ENCODE data around the gene SBNO2.

SBNO2 gene

GRCh38 chr19:1153891-1154730 is 20.0 kb downstream of the SBNO2 start:
- DNase-seq, result no peak

DNA sequence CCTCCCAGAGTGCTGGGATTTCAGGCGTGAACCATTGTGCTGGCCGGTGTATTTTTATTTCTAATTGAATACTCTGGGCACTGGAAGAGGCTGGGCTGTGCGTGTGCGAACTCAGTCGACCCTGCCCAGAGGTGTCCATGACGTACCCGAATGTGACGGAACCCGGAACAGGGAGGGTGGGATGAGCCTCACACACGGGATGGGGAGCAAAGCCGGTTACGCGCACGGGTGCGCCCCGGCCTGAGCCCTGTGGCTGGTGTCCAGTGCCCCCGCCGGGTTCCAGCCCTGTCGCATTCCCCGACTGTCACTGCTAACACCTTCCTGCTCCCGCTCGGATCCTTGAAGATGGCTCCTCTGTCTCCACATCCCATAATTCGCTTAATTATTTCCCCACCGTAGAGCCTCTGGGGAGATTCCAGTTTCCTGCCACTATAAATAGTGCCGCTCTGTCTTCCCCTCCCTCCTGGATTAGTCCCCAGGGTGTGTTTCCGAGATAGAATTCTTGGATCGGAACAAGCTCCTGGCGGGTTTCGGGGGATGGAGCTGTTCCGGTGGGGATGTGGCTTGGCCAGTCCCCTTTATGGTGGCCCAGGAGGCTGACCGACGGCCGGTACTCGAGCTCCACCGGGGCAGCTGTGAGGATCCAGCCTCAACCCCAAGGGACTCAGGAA is 22.0 kb downstream of the SBNO2 start:
- DNase-seq, result no peak

DNA sequence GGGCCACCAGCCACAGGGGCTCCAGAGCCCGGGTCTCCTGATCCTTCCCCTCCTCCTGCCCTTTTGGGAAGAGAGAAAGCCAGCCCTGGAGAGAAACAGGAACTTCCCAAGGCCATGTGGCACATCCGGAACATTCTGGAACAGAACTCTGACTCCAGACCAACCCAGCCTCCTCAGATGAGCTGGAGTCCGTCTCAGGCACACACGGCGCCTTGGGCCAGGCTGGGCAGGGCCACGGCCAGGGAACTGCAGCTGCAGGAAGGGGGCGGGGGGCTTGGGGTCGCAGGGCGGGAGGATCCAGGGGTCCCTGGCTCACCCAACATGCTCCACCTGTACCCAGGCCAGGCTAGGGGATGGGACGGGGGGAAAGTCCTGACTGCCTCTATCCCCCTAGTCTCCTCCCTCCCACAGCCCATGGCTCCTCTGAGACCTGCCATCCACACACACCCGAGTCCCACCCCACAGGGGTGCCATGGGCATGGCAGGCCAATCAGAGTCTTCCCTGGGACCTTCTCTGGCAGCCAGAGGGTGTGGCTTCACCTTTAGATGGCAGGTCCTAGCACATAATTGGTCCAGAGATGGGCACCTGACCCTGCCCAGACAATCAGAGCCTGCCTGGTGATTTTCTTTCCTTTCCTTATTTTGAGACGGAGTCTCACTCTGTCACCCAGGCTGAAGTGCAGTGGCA is 22.9 kb downstream of the SBNO2 start:
- no peak for DNase-seq

- DNase-seq, result no peak
Measured at GRCh38 chr19:1150333-1151036, 23.6 kb downstream of the SBNO2 start.

DNA sequence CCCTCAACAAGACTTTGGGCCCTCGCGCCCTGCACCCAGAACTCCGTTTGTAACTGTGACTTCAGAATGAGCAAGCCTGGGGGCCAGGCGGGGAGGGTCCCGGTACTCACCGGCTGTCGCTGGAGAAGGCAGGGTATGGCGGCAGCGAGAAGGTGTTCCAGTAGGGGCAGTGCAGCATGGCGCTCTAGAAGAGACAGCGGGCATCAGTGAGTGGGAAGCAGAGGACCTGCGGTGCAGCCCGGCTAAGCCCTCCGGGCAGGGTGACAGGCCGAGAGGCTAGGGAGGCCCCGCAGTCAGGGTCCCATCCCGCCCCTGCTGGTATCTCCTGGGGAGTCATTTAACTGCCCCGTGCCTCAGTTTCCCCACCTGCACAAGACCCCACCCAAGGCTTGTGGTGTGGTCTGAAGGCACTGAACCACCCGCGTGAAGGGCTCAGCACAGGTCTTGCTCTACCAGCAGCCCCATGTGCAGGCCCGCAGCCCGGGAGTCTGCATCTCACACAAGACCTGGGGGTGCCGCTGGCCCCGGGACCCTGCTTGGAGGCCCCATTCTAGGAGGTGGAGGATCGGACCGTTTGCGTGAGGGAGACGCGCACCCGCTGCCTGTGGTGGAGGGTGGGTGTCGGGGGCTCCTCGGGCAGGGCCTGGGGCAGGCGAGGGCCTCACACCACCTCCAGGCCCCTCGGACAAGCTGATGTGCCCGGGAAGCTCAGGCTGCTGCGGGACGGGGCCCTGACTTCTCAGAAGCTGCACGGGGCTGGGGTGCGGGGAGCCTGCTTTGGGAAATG is 24.6 kb downstream of the SBNO2 start:
- DNase-seq, result no peak

- no peak for DNase-seq
Measured at GRCh38 chr19:1147934-1148549, 26.0 kb downstream of the SBNO2 start.

DNA sequence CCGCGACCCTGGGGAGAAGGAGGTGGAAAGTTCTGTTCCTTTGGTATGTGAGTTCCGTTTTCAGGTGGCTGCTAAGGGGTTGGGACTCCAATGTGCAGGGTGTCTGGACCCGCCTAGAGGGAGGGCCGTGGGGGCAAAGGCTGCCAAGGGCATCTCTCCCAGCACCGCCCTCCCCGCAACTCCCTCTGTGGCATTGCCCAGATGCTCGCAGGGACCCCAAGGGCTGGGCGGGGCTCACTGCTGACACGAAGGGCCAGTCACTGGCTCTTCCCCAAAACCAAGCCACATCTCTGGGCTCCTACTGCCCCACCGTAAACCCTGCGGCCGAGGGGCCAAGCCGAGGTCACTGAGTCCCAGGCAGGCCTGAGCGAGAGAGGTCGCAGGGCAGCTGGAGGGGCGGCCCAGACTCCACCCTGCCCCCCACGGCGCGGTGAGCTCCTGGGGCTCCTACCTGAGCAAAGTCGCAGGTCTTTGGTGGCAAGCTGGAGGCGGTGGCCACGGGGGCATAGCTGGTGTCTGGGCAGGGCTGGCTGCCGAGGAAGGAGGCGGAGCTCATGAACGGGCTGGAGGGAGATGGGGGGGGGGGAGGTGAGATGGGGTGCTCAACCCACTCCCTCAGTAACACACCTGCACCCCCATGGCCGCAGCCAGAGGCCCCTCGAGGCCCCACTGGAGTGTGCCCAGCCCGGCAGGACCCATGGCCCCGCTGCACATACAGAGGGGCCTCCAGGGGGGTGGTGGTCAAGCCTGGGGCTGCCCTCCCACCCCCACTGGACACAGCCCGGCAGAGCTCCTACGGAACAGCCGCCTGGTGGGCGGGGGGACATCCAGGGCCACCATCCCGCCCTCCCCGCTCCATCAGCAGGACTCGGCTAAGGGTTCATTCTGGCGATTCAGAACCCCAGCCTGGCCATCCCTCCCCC is 26.9 kb downstream of the SBNO2 start:
- DNase-seq, result no peak

- DNase-seq, result no peak
Measured at GRCh38 chr19:1146412-1146699, 27.7 kb downstream of the SBNO2 start.

- DNase-seq, result no peak
Measured at GRCh38 chr19:1145635-1146411, 28.2 kb downstream of the SBNO2 start.

GRCh38 chr19:1144741-1145140 is 29.3 kb downstream of the SBNO2 start:
- DNase-seq, result no peak

- DNase-seq, result no peak
Measured at GRCh38 chr19:1143828-1144399, 30.2 kb downstream of the SBNO2 start.

DNA sequence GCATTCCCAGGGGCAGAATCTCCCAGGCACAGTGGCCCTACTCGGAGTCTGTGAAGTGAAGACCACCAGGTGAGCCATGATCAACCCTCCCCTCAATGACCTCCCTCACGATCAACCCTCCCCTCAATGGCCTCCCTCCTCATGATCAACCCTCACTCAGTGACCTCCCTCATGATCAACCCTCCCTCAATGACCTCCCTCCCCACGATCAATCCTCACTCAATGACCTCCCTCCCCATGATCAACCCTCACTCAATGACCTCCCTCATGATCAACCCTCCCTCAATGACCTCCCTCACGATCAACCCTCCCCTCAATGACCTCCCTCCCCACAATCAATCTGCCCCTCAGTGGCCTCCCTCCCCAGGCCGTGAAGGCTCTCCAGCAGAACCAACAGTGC is 32.1 kb downstream of the SBNO2 start:
- DNase-seq, result no peak

GRCh38 chr19:1140272-1141027 is 33.6 kb downstream of the SBNO2 start:
- DNase-seq, result no peak

- DNase-seq, result no peak
Measured at GRCh38 chr19:1139126-1139525, 34.9 kb downstream of the SBNO2 start.

GRCh38 chr19:1138121-1138520 is 35.9 kb downstream of the SBNO2 start:
- DNase-seq, result no peak

DNA sequence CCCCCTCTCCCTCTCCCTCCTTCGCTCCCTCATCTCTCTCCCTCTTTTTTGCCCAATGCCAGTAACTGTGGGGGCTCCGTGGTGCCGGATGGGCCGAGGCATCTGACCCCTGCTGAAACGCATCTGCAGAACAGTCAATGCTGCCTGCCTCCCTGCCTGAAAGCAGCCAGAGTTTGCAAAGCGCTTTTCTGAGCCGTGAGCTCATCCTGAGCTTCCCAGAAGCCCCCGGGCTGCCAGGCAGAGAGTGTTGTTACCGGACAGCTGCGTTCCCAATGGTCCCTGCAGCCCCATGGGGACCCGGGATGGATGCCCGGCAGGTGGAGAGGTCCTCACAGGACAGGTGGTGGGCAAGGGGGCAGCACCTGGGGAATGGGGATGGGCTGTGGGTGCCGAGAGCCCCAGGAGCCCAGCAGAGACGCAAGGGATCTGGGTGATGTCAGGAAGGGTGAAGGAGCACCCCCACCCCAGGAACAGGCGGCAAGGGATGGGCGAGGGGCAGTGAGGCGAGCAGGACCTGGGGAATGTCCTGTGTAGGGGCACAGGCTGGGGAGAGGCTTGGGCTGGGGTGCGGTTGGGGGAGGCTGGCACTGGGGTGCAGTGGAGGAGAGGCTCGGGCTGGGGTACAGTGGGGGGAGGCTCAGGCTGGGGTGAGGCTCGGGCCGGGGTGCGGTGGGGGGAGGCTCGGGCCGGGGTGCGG is 37.3 kb downstream of the SBNO2 start:
- no peak for DNase-seq

DNA sequence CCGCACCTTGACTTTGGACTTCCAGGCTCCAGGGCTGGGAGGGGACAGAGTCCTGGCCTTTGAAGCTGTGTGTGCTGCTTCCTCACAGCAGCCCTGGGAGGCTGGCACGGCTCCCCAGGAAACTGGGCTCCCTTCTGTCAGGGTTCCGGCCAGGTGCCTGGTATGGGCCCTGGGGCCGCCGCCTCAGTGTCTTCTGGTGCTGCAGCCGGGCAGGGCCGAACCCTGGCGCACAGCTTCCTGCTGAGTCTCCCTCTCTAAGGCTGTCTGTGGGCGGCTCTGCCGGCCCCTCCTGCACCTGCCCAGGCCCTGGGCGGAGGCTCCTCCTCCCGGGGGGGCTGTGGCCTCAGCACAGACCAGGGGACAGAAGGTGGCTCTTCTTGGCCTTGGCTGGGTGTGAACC is 37.9 kb downstream of the SBNO2 start:
- DNase-seq, result no peak

- DNase-seq, result no peak
Measured at GRCh38 chr19:1135454-1135853, 38.6 kb downstream of the SBNO2 start.

Data from retina (tissue), 1 donor.